COR-L47 (cell line): Measurements from ENCODE around the gene CCDC175.

Source experiments
- DNase-seq: peaks from one replicate; lab custom pipeline; 2025; lab: John Stamatoyannopoulos, UW

The CCDC175 gene

GRCh38 chr14:59482541-59483331 is 93.9 kb downstream of the CCDC175 start:
- no peak for DNase-seq

GRCh38 chr14:59481871-59482540 is 94.6 kb downstream of the CCDC175 start:
- no peak for DNase-seq

- DNase-seq = no peak
These were observed 95.2 kb downstream of the CCDC175 start for GRCh38 chr14:59481407-59481806.

GRCh38 chr14:59480166-59480565 is 96.4 kb downstream of the CCDC175 start:
- no peak for DNase-seq

GRCh38 chr14:59478540-59478939 is 98.1 kb downstream of the CCDC175 start:
- no peak for DNase-seq

GRCh38 chr14:59475709-59476108 is 100.9 kb downstream of the CCDC175 start:
- no peak for DNase-seq

GRCh38 chr14:59474172-59474571 is 102.4 kb downstream of the CCDC175 start:
- DNase-seq = no peak

GRCh38 chr14:59465316-59466135 is 111.1 kb downstream of the CCDC175 start, which contains the start of gene GPR135:
TSS of gene GPR135 (minus strand) at chr14:59465380. CDS start at chr14:59465226, 154 bp downstream.
- peak; percentile 31 for DNase-seq

- peak; percentile 75 for DNase-seq
These were observed 111.9 kb downstream of the CCDC175 start for GRCh38 chr14:59464486-59465315.

- no peak for DNase-seq
These were observed 112.7 kb downstream of the CCDC175 start for GRCh38 chr14:59463787-59464485.

GRCh38 chr14:59461891-59462290 is 114.7 kb downstream of the CCDC175 start:
- DNase-seq = no peak

GRCh38 chr14:59460378-59460777 is 116.2 kb downstream of the CCDC175 start:
- no peak for DNase-seq

- no peak for DNase-seq
These were observed 118.1 kb downstream of the CCDC175 start for GRCh38 chr14:59458486-59458885.

- DNase-seq = no peak
These were observed 121.2 kb downstream of the CCDC175 start for GRCh38 chr14:59455411-59455810.
